Measurements from ENCODE around the gene SPOUT1. TPM values are rescaled to one million over a fixed set of nuclear protein-coding genes. Genes with fewer than 3 reads are reported as not detected.
"Not testable (repeated sequence)": the region's sequence is repeated elsewhere in the genome, so short reads cannot be mapped to it uniquely, and the experiment has no call there.

The SPOUT1 gene
- total and polyA plus RNA-seq, 12 donors: 9.9 to 22.4 (median 17.2) TPM

GRCh38 chr9:128800061-128800460 is 29.5 kb downstream of the SPOUT1 start:
- no peak for TF ChIP-seq CTCF (IDR thresholded peaks at IDR 0.05)
- no peaks in the 10 kb centered on the region for H3K9me3 ChIP-seq
- no peaks in the 10 kb centered on the region for H3K4me1 ChIP-seq
- no peak overlapping the region for H3K27ac ChIP-seq
- H3K4me3 ChIP-seq: no peak overlapping the region
- DNase-seq (no peak), ATAC-seq (no peak)
- WGBS, 2 donors: 90 to 94% methylated on average over 7 of the region's 7 CpGs
- no peaks in the 10 kb centered on the region for H3K27me3 ChIP-seq
- peaks cover 0 to 100% (median 60%) of the 10 kb centered on the region in 9 donors for H3K36me3 ChIP-seq
- intact Hi-C loops (cut with DNase I): no loop called here

GRCh38 chr9:128798896-128799295 is 30.7 kb downstream of the SPOUT1 start:
- no peaks in the 10 kb centered on the region for H3K4me1 ChIP-seq
- peaks cover 0 to 100% (median 52%) of the 10 kb centered on the region in 9 donors for H3K36me3 ChIP-seq
- no peak for ATAC-seq
- H3K27me3 ChIP-seq: no peaks in the 10 kb centered on the region
- intact Hi-C loops (cut with DNase I): no loop called here
- WGBS, 2 donors: 92 to 95% methylated on average over 8 of the region's 8 CpGs
- no peak overlapping the region for H3K4me3 ChIP-seq
- no peak for DNase-seq
- H3K9me3 ChIP-seq: no peaks in the 10 kb centered on the region
- no peak for TF ChIP-seq CTCF (IDR thresholded peaks at IDR 0.05)
- no peak overlapping the region for H3K27ac ChIP-seq

- WGBS, 2 donors: 50% methylated on average over 2 of the region's 2 CpGs
- ATAC-seq; H3K27ac ChIP-seq; H3K9me3 ChIP-seq; H3K4me3 ChIP-seq; DNase-seq; H3K27me3 ChIP-seq; H3K4me1 ChIP-seq; intact Hi-C loops (cut with DNase I): not testable (repeated sequence)
- peaks cover 0 to 100% (median 59%) of the 10 kb centered on the region in 9 donors for H3K36me3 ChIP-seq
These were observed 34.6 kb downstream of the SPOUT1 start for GRCh38 chr9:128794961-128795360.

- 90% methylated on average over 8 of the region's 8 CpGs for WGBS, 2 donors
- no peak for TF ChIP-seq CTCF (IDR thresholded peaks at IDR 0.05)
- ATAC-seq (no peak), DNase-seq (no peak)
- peaks cover 3 to 9% (median 5%) of the 10 kb centered on the region in 9 donors for H3K4me1 ChIP-seq
- H3K27ac ChIP-seq: no peak overlapping the region
- H3K9me3 ChIP-seq: no peaks in the 10 kb centered on the region
- no peak overlapping the region for H3K4me3 ChIP-seq
- H3K27me3 ChIP-seq: no peaks in the 10 kb centered on the region
- H3K36me3 ChIP-seq: peaks cover 0 to 96% (median 45%) of the 10 kb centered on the region in 9 donors
- intact Hi-C loops (cut with DNase I): no loop called here
These were observed 36.5 kb downstream of the SPOUT1 start for GRCh38 chr9:128792978-128793686.

GRCh38 chr9:128792134-128792533 is 37.5 kb downstream of the SPOUT1 start:
- Histone ChIP-seq H3K4me1 (peaks cover 7 to 15% (median 13%) of the 10 kb centered on the region in 9 donors), H3K27ac (no peak overlapping the region), H3K4me3 (no peak overlapping the region), H3K27me3 (no peaks in the 10 kb centered on the region), H3K36me3 (peaks cover 0 to 86% (median 35%) of the 10 kb centered on the region in 9 donors), H3K9me3 (no peaks in the 10 kb centered on the region)
- intact Hi-C loops (cut with DNase I): no loop called here
- DNase-seq (no peak), ATAC-seq (no peak)
- no peak for TF ChIP-seq CTCF (IDR thresholded peaks at IDR 0.05)
- WGBS, 2 donors: 96% methylated on average over 9 of the region's 9 CpGs

Data from heart right ventricle (tissue), 16 donors.